HEK293T (cell line): Measurements from ENCODE around the gene USP32.

Experiments used
- CTCF ChIA-PET: fragments of 350-600 bp; formaldehyde crosslinking; extraction: SDS; loops from one replicate; lab custom pipeline; 2021; ENCODE audit warnings: antibody characterized with exemption, inconsistent platforms; lab: Yijun Ruan, JAX
- POLR2A ChIA-PET: fragments of 350-600 bp; formaldehyde crosslinking; extraction: SDS; loops from one replicate; lab custom pipeline; 2020; ENCODE audit warnings: antibody characterized with exemption, inconsistent platforms; lab: Yijun Ruan, JAX
- DNase-seq: peaks from one replicate; pipeline ENCODE4 v3.0.0; 2012; ENCODE audit warnings: mixed read lengths; ENCODE audit errors: extremely low spot score
- ARNT ChIP-seq: fragments of 450-650 bp; IDR thresholded peaks from 2 replicates; pipeline ENCODE4 v1.6.1; 2017; ENCODE audit warnings: mild to moderate bottlenecking
- BHLHE40 ChIP-seq: fragments of 450-650 bp; IDR thresholded peaks from 2 replicates; pipeline ENCODE4 v1.6.1; 2016; ENCODE audit warnings: mild to moderate bottlenecking, moderate library complexity, borderline replicate concordance
- CTBP1 ChIP-seq: fragments of 450-650 bp; IDR thresholded peaks from 2 replicates; pipeline ENCODE4 v1.6.1; 2016; ENCODE audit warnings: borderline replicate concordance
- ELF4 ChIP-seq: fragments of 450-650 bp; IDR thresholded peaks from 2 replicates; pipeline ENCODE4 v1.6.1; 2017; ENCODE audit warnings: antibody characterized with exemption
- FOXA1 ChIP-seq: fragments of 450-650 bp; IDR thresholded peaks from 2 replicates; pipeline ENCODE4 v1.6.1; 2016; ENCODE audit warnings: mild to moderate bottlenecking
- FOXK2 ChIP-seq: fragments of 450-650 bp; IDR thresholded peaks from 2 replicates; pipeline ENCODE4 v1.6.1; 2016; ENCODE audit warnings: mild to moderate bottlenecking
- FOXM1 ChIP-seq: fragments of 450-650 bp; IDR thresholded peaks from 2 replicates; pipeline ENCODE4 v1.6.1; 2017; ENCODE audit warnings: mild to moderate bottlenecking, borderline replicate concordance
- HDGF ChIP-seq: fragments of 450-650 bp; IDR thresholded peaks from 2 replicates; pipeline ENCODE4 v1.6.1; 2017; ENCODE audit warnings: antibody characterized with exemption, borderline replicate concordance
- L3MBTL2 ChIP-seq: fragments of 450-650 bp; conservative IDR thresholded peaks from 2 replicates; pipeline ENCODE4 v1.6.1; 2016; ENCODE audit warnings: mild to moderate bottlenecking
- LEF1 ChIP-seq: fragments of 450-650 bp; IDR thresholded peaks from 2 replicates; pipeline ENCODE4 v1.6.1; 2017; ENCODE audit warnings: mild to moderate bottlenecking, borderline replicate concordance
- NFRKB ChIP-seq: fragments of 450-650 bp; IDR thresholded peaks from 2 replicates; pipeline ENCODE4 v1.6.1; 2016; ENCODE audit warnings: mild to moderate bottlenecking, moderate library complexity
- PKNOX1 ChIP-seq: fragments of 450-650 bp; IDR thresholded peaks from 2 replicates; pipeline ENCODE4 v1.6.1; 2016
- SP1 ChIP-seq: fragments of 450-650 bp; IDR thresholded peaks from 2 replicates; pipeline ENCODE4 v1.6.1; 2017
- SUZ12 ChIP-seq: fragments of 450-650 bp; IDR thresholded peaks from 2 replicates; pipeline ENCODE4 v1.6.1; 2016; ENCODE audit warnings: mild to moderate bottlenecking
- TARDBP ChIP-seq: fragments of 450-650 bp; IDR thresholded peaks from 2 replicates; pipeline ENCODE4 v1.6.1; 2016
- ZNF384 ChIP-seq: fragments of 450-650 bp; IDR thresholded peaks from 2 replicates; pipeline ENCODE4 v1.6.1; 2016

The USP32 gene

GRCh38 chr17:60167065-60167741, 224.7 kb downstream of the USP32 start:
- ChIA-PET POLR2A (no interaction called here), CTCF (no interaction called here)
- DNase-seq: no peak
- TF ChIP-seq CTBP1: no peak
- no peak for TF ChIP-seq ARNT
- TF ChIP-seq FOXM1: no peak
- no peak for TF ChIP-seq NFRKB
- no peak for TF ChIP-seq LEF1
- TF ChIP-seq FOXK2: no peak
- no peak for TF ChIP-seq FOXA1
- TF ChIP-seq TARDBP: no peak
- TF ChIP-seq HDGF: no peak
- TF ChIP-seq ZNF384: no peak
- TF ChIP-seq L3MBTL2: no peak
- no peak for TF ChIP-seq SUZ12
- TF ChIP-seq BHLHE40: no peak
- no peak for TF ChIP-seq SP1
- TF ChIP-seq PKNOX1: no peak
- TF ChIP-seq ELF4: no peak

- ChIA-PET POLR2A (no interaction called here), CTCF (no interaction called here)
- peak; percentile 4 for DNase-seq
- no peak for TF ChIP-seq LEF1
- TF ChIP-seq ZNF384: no peak
- no peak for TF ChIP-seq PKNOX1
- no peak for TF ChIP-seq TARDBP
- TF ChIP-seq BHLHE40: no peak
- TF ChIP-seq FOXK2: no peak
- no peak for TF ChIP-seq SP1
- no peak for TF ChIP-seq NFRKB
- TF ChIP-seq FOXM1: no peak
- TF ChIP-seq FOXA1: no peak
Observed at GRCh38 chr17:60165971-60166370, 226.0 kb downstream of the USP32 start.

GRCh38 chr17:60165223-60165622, 226.7 kb downstream of the USP32 start:
- TF ChIP-seq PKNOX1 (no peak), NFRKB (no peak), L3MBTL2 (no peak), FOXM1 (no peak), TARDBP (no peak), CTBP1 (no peak), FOXA1 (no peak), HDGF (no peak), SUZ12 (no peak), LEF1 (no peak), BHLHE40 (no peak), ARNT (no peak)
- ChIA-PET CTCF (no interaction called here), POLR2A (no interaction called here)
- DNase-seq: peak; percentile 6

GRCh38 chr17:60164697-60165096, 227.2 kb downstream of the USP32 start:
- ChIA-PET POLR2A (no interaction called here), CTCF (no interaction called here)
- DNase-seq: no peak
- TF ChIP-seq ZNF384: no peak
- no peak for TF ChIP-seq BHLHE40
- TF ChIP-seq ARNT: no peak
- no peak for TF ChIP-seq CTBP1
- TF ChIP-seq FOXA1: no peak
- no peak for TF ChIP-seq LEF1
- TF ChIP-seq HDGF: no peak
- no peak for TF ChIP-seq NFRKB
- TF ChIP-seq SUZ12: no peak
- TF ChIP-seq PKNOX1: no peak
- no peak for TF ChIP-seq FOXM1
- TF ChIP-seq L3MBTL2: no peak
- no peak for TF ChIP-seq TARDBP
- TF ChIP-seq SP1: no peak
- no peak for TF ChIP-seq ELF4
- TF ChIP-seq FOXK2: no peak

GRCh38 chr17:60164164-60164563, 227.8 kb downstream of the USP32 start:
- CTCF ChIA-PET: interaction anchor here (1.7 kb wide), 1 partner anchor 22 kb away, joined by 4 read pairs; no protein-coding TSS in a partner anchor
- TF ChIP-seq ARNT (no peak), TARDBP (0 out of 2 replicates have a peak, but pooled peaks have one; percentile 6), SP1 (peak; percentile 31; the same call in 1 of the 2 replicates)
- POLR2A ChIA-PET: no interaction called here
- no peak for DNase-seq
